Osteocyte (in vitro differentiated cells): ENCODE measurements around the gene KDM6A. TPM values are rescaled to one million over a fixed set of nuclear protein-coding genes. Genes with fewer than 3 reads are reported as not detected.

Source experiments
- DNase-seq: peaks from one replicate; pipeline ENCODE4 v3.0.0; 2021; ENCODE audit warnings: mixed read lengths; ENCODE audit not compliant: unreplicated experiment; ENCODE audit errors: extremely low spot score
- H3K27ac Mint-ChIP-seq: one replicate; pipeline ENCODE4 v1.8.0; 2021; ENCODE audit warnings: mild to moderate bottlenecking, mixed read lengths; ENCODE audit not compliant: unreplicated experiment
- H3K27me3 Mint-ChIP-seq: one replicate; pipeline ENCODE4 v1.8.0; 2021; ENCODE audit warnings: mixed read lengths; ENCODE audit not compliant: unreplicated experiment
- H3K36me3 Mint-ChIP-seq: one replicate; pipeline ENCODE4 v1.8.0; 2021; ENCODE audit warnings: mixed read lengths; ENCODE audit not compliant: unreplicated experiment
- H3K4me1 Mint-ChIP-seq: one replicate; pipeline ENCODE4 v1.8.0; 2021; ENCODE audit warnings: mixed read lengths; ENCODE audit not compliant: unreplicated experiment
- H3K4me3 Mint-ChIP-seq: one replicate; pipeline ENCODE4 v1.8.0; 2021; ENCODE audit warnings: mild to moderate bottlenecking, moderate library complexity, mixed read lengths; ENCODE audit not compliant: unreplicated experiment
- H3K9me3 Mint-ChIP-seq: one replicate; pipeline ENCODE4 v1.8.0; 2021; ENCODE audit warnings: mixed read lengths; ENCODE audit not compliant: unreplicated experiment
- total RNA-seq: library from RNA; stranded (reverse); gene quantifications from 2 replicates; pipeline ENCODE4 v1.2.1, GENCODE V29; 2021
- TF ChIP-seq, protein P1 (sequence below): fragments of 200-600 bp; sonication (generic); IDR thresholded peaks from 2 replicates; pipeline ENCODE4 v1.5.0; 2021; ENCODE audit warnings: antibody characterized with exemption, mild to moderate bottlenecking, moderate library complexity

The KDM6A gene
- total RNA-seq, 1 donor from 2014 or later = 17.6 TPM

DNA sequence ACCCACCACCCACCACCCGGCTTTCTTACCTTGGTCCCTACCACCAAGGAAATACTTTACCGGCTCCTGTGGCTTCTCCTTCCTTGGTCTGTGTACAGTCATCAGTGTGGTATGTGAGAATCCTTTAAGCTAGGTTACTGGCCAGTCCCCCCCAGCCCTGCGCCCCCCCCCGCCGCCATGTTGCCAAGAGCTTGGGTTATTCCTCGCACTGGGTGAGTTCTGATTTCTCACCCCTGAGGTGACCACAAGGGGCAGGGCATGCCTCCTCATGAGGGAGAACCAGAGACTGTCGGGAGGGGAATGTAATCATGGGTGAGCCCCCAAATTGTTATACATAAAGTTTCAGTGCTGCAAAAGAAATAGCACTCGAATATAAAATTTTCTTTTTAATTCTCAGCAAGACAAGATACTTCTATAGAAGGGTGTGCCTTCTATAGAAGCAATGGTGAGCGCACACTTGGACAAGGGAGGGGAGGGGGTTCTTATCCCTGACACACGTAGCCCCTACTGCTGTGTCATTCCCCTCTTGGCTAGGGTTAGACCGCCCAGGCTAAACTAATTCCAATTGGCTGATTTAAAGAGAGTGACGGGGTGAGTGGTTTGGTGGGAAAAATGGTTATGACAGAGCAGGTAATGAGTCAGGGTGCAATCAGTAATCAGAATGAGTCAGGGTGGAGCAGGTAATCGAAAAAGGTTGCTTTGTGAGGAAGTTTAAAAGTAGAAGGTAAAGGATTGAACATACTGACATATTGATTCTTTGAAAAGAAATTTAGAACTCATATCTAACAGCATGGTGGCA lies 133.2 kb downstream of the KDM6A start:
- peaks cover 16% of the 10 kb centered on the region for H3K9me3 Mint-ChIP-seq
- DNase-seq = no peak
- H3K27ac Mint-ChIP-seq = no peak overlapping the region
- H3K36me3 Mint-ChIP-seq = no peaks in the 10 kb centered on the region
- no peaks in the 10 kb centered on the region for H3K27me3 Mint-ChIP-seq
- peaks cover 33% of the 10 kb centered on the region for H3K4me1 Mint-ChIP-seq
- H3K4me3 Mint-ChIP-seq = no peak overlapping the region
- TF ChIP-seq, protein P1, sequence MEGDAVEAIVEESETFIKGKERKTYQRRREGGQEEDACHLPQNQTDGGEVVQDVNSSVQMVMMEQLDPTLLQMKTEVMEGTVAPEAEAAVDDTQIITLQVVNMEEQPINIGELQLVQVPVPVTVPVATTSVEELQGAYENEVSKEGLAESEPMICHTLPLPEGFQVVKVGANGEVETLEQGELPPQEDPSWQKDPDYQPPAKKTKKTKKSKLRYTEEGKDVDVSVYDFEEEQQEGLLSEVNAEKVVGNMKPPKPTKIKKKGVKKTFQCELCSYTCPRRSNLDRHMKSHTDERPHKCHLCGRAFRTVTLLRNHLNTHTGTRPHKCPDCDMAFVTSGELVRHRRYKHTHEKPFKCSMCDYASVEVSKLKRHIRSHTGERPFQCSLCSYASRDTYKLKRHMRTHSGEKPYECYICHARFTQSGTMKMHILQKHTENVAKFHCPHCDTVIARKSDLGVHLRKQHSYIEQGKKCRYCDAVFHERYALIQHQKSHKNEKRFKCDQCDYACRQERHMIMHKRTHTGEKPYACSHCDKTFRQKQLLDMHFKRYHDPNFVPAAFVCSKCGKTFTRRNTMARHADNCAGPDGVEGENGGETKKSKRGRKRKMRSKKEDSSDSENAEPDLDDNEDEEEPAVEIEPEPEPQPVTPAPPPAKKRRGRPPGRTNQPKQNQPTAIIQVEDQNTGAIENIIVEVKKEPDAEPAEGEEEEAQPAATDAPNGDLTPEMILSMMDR = no peak

DNA sequence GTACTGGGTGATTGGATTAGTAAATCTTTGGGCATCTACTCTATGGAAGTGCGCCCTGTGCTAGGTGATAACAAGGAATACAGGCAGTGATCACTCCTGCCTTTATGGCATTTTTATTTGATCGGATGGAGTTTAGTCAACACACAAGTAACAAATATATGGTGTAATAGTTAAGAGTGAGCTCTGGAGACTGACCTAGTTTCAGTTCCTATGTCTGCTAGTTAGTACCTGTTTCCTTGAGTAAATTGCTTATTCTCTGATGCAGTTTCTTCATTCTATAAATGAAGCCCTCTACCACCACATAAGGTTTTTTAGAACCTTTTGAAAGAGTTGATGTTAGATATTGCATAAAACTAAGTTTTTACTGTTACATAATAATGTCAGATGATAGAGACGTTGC lies 134.6 kb downstream of the KDM6A start:
- TF ChIP-seq, protein P1 = no peak
- Mint-ChIP-seq H3K9me3 (peaks cover 16% of the 10 kb centered on the region), H3K36me3 (no peaks in the 10 kb centered on the region), H3K4me1 (peaks cover 24% of the 10 kb centered on the region), H3K4me3 (no peak overlapping the region), H3K27me3 (no peaks in the 10 kb centered on the region), H3K27ac (no peak overlapping the region)
- no peak for DNase-seq

DNA sequence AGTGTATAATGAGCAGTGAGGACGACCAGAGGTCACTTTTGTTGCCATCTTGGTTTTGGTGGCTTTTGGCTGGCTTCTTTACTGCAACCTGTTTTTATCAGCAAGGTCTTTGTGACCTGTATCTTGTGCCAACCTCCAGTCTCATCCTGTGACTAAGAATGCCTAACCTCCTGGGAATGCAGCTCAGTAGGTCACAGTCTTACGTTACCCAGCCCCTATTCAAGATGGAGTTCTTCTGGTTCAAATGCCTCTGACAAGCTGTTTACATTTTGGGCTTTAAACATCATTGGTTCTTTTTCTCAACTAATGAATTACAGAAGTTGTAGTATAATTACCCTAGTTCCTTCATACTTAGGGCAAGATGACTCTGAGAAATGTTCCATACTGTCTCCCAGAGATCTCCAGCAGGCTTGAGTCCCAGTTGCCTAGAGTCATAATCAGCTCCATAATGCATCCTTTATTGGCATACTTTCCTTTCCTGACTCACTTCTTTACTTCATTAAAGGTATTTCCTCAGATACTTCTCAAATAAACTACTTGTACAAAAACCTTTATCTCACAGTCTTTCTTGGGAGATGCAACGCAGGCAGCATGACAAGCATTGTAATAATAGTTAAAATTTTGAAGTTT lies 136.5 kb downstream of the KDM6A start:
- H3K4me1 Mint-ChIP-seq = peaks cover 10% of the 10 kb centered on the region
- no peaks in the 10 kb centered on the region for H3K36me3 Mint-ChIP-seq
- TF ChIP-seq, protein P1 = no peak
- H3K9me3 Mint-ChIP-seq = peaks cover 14% of the 10 kb centered on the region
- no peak overlapping the region for H3K4me3 Mint-ChIP-seq
- no peaks in the 10 kb centered on the region for H3K27me3 Mint-ChIP-seq
- no peak overlapping the region for H3K27ac Mint-ChIP-seq
- no peak for DNase-seq

DNA sequence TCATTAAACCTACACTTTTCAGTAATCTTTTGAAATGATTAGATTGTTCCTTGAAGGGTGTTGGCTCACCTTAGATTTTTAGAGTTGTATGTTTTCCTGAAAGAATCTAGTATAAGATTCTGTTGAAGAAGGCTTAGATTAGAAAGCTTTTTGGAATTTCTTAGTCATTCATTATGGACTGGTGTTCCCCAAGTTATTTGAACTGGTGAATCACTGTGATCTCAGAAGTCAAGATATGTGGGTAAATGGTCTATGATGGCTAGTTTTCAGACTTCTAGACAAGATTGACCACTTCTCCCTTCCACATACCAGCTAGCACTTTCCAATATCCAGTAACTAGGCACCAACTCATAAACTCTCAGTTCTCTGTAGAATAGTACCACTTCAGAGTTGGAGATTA lies 138.1 kb downstream of the KDM6A start:
- Mint-ChIP-seq H3K36me3 (no peaks in the 10 kb centered on the region), H3K9me3 (peaks cover 12% of the 10 kb centered on the region), H3K27ac (no peak overlapping the region), H3K27me3 (no peaks in the 10 kb centered on the region), H3K4me1 (peaks cover 9% of the 10 kb centered on the region), H3K4me3 (no peak overlapping the region)
- DNase-seq = no peak
- TF ChIP-seq, protein P1 = no peak

DNA sequence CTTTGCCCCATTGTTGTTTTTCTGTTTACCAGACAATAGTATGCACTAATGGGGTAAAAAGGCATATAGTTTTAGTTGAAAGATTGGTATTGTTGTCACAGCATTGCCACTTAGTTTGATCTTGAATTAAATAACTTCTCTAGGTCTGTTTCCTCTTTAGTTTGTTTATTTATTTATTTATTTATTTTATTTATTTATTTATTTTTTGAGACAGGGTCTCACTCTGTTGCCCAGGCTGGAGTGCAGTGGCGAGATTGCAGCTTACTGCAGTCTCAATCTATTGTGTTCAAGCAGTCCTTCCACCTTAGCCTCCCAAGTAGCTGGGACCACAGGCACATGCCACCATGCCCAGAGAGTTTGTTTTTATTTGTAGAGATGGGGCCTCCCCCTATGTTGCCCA lies 138.6 kb downstream of the KDM6A start:
- Mint-ChIP-seq H3K4me1 (peaks cover 9% of the 10 kb centered on the region), H3K36me3 (no peaks in the 10 kb centered on the region), H3K27ac (no peak overlapping the region), H3K9me3 (peaks cover 8% of the 10 kb centered on the region), H3K4me3 (no peak overlapping the region), H3K27me3 (no peaks in the 10 kb centered on the region)
- TF ChIP-seq, protein P1 = no peak
- DNase-seq = no peak
